Measurements from ENCODE around the gene MS4A1.
"Not testable (repeated sequence)": the region's sequence is repeated elsewhere in the genome, so short reads cannot be mapped to it uniquely, and the experiment has no call there.

MS4A1 gene

DNA sequence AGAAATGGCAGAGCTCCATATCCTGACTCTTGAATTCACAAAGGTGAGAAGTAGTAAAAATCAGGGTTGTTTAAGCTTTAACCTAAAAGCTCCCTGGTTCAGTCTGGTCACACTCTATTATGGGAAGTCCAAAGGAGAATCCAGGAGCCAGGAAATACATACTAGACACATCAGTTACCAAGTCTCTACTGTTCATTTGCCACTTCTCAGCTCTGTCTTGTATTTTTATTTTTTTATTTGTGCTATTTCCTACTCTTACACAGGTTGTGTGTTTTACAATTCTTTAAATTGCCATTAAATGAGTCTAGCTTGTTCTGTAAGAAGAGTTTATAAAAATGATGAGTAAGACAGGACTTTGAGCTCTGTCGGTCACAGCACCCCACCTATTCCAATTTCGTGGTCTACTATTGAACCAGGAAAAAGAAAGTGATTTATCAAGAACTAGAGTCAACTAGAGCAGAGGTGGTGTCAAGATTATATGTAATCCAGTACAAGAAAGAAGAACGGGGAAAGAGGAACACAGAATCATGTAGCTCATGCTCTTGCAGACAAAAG, 46.7 kb downstream of the MS4A1 start:
- no peak for DNase-seq (ENCODE audit: low spot score)

DNA sequence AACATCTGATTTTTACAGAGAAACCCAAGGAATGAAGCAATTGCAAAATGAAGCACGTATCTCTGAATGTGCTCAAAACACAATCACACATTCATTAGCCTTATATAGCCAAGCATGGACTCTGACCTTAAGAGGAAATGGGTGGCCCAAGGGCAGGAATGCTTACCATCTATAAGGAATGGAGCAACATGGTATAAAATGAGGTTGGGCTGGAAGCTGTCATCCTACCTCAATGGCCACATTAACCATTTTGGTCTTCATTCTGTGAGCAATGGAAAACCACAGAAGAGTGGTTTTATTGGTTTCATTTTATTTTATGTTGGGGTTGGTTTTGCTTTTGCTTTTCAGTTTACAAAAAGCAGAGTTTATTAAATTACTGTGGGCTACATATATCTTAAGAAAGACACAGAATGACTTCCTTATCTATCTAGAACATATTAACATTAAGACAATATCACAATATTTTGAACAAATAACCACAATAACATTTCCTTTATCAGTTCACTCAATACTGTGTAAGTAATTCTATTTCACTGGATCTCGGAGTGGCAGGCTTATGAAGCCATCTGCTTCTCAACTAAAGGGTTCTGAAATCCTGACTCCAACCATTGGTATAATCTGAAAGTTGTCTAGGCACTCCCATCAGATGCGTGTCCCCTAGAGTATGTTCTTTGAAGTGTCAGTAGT, 48.7 kb downstream of the MS4A1 start:
- no peak for DNase-seq (ENCODE audit: low spot score)

DNA sequence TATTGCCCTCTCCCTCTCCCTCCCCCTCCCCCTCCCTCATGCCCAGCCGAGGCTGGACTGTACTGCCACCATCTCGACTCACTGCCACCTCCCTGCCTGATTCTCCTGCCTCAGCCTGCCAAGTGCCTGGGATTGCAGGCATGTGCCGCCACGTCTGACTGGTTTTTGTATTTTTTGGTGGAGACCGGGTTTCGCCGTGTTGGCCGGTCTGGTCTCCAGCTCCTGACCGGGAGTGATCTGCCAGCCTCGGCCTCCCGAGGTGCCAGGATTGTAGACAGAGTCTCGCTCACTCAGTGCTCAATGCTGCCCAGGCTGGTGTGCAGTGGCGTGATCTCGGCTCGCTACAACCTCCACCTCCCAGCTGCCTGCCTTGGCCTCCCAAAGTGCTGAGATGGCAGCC, 54.0 kb downstream of the MS4A1 start:
- DNase-seq (ENCODE audit: low spot score), result not testable (repeated sequence)

DNA sequence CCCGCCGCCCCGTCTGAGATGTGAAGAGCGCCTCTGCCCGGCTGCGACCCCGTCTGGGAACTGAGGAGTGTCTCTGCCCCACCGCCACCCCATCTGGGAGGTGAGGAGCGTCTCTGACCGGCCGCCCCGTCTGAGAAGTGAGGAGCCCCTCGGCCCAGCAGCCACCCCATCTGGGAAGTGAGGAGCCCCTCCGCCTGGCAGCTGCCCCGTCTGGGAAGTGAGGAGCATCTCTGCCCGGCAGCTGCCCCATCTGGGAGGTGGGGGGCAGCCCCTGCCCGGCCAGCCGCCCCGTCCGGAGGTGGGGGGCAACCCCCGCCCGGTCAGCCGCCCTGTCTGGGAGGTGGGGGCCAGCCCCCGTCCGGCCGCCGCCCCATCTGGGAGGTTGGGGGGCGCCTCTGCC, 54.6 kb downstream of the MS4A1 start:
- DNase-seq (ENCODE audit: low spot score), result not testable (repeated sequence)

DNA sequence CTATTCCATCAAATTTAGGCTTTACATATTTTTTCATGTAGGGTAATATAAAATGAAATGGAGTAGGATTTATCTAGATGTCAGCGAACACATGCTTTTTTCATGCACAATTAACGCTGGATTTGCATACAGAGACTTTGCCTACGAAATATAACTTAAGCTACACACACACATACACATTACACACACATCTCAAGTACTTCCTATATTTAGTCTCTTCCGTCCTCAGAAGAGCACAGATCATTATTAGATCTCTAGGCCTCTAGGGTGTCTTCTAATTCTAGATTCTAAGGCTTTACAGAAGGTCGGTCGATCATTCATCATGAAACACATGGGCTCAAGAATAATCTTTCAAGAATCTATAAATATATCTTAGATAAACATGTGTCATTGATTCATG, 55.7 kb downstream of the MS4A1 start:
- no peak for DNase-seq (ENCODE audit: low spot score)

DNA sequence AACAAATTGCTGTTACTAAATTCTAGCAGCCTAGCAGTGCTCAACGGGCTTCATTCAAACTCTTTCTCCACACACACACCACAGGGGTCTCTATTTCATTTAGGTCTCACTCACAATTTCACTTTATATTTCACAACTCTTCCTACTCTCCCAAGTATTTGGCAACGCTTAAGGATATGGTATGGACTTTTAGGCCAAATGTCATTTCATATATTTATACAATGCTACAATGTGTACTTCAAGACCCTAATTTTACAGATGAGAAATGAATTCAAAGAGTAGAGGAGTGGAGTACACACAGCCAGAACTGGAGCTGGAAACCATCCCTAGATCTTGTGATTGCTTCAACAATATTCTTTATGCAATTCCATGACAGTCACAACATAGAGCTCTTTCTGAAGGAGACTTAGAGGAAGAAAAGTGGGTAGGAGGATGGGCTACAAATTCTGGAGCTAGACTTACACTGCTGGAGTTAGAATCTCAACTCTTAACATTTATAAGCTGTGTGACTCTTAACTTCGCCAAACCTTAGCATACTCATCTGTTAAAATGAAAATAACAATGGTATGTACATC, 57.1 kb downstream of the MS4A1 start:
- no peak for DNase-seq (ENCODE audit: low spot score)

DNA sequence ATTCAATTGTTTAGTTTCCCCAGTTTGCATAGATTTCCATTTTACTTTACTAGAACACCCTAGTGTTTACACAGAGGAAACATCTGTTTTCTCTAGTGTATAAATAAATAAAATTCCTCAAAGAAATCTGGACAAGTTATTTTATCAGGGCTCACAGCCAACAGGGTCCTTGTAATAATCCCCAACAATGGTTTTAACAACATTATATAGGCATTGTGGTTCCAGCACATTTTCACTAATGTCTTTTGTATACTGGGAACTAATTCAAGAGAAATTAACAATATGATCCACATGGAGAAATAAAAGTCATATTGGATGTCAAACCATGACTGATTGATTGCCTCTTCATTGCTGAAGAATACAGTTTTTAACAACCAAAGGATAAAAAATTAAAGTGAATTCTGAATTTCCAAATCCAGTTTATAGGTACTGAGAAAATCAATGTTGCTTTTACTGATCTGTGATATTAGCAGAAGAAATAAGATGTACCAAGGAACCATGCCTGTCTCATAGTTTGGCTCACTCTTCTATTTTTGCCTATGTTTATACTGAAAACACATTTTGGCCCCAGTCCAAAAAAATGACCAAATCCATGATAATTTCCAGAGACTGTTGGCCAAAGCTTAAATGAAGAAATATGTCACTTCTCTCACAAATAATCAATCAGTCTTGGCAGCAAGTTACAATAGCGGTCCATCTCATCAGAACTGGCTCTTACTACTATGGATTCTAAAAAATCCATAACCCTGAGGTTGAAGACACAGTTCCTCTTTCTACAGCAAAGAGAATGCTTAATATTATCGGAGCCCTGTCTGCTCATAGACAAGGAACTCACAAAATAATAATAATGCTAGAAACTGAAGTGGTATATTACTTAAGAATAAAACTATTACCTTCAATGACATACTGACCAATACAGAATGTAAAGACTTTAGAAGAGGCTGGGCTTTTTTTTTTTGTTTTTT, 58.1 kb downstream of the MS4A1 start:
- no peak for DNase-seq (ENCODE audit: low spot score)

DNA sequence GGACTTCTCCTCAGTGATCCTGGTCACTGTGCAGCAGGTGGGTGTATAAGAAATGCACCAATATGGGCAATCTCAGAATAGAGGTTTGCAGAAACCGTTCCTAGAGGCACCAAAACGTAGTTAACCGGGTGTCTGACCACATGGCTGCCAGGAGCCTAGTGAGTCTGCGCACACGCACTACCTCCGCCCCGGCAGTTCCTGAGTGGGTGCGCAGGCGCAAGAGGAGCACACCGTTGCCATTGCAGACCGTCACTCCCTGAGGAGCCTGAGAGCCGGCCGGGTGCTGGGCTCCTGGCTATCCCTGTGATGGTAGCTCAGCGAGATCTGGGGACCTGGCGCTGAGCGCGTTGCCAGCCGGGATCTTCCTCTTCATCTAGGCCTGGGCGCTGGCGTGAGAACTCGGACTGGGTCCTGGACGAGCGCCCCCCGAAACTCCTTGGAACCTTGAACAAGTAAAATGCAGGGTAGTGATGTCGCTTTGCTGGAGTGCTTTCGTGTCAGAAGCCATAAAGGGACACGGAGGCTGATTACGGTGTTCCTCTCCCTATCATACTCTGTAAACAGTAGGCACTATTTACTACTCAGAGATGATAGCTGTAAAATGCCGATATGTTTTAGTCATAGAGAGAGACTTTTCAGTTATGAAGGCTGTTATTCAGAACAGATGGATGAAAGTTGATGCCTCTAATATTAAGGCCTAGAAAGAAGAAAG, 59.7 kb downstream of the MS4A1 start, which contains the start of gene MS4A13:
Gene MS4A13 (plus strand): TSS at position 249 of the 712 bp plus-strand sequence. CDS start 2,692 bp downstream, outside the sequence.
- no peak for DNase-seq (ENCODE audit: low spot score)
